ENCODE data around the gene RASGEF1C. TPM values are rescaled to one million over a fixed set of nuclear protein-coding genes. Genes with fewer than 3 reads are reported as not detected.

RASGEF1C gene
- total RNA-seq, 1 experiment from 2014 or later: 0.29 TPM

DNA sequence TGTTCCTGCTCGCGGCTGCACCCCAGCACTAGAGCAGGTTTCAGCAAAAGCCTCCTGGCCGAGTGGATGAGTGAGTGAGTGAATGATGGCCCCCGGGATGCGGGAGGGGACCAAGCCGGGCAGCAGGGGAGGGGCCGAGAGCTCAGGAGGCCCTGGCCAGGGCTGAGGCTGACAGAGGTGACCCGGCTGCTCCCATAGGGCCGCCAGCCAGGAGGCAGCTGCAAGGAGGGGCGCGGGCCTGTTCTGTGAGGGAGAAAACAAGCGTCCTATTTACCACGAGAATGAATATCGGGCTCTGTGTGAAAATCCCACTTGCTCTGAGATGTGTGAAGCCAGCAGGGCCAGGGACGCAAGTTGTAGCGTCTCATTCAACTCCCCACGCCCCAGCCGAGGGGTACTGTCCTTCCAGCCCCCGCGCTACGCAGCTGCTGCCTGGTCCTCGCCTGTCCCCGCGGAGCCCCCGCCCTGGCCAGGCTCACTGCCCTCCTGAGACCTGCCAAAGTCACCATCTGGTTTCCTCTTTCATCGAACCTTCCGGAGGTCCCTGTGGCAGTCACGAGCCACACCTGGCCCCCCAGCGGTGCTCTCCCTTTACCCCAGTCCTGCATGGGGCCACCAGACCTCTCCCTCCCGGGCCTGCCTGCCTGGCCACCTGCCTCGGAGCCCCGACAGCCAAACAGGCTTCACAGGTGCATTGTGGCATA, 38.8 kb downstream of the RASGEF1C start:
- CTCF ChIA-PET: no interaction called here
- ATAC-seq: no peak
- TF ChIP-seq, protein P1, sequence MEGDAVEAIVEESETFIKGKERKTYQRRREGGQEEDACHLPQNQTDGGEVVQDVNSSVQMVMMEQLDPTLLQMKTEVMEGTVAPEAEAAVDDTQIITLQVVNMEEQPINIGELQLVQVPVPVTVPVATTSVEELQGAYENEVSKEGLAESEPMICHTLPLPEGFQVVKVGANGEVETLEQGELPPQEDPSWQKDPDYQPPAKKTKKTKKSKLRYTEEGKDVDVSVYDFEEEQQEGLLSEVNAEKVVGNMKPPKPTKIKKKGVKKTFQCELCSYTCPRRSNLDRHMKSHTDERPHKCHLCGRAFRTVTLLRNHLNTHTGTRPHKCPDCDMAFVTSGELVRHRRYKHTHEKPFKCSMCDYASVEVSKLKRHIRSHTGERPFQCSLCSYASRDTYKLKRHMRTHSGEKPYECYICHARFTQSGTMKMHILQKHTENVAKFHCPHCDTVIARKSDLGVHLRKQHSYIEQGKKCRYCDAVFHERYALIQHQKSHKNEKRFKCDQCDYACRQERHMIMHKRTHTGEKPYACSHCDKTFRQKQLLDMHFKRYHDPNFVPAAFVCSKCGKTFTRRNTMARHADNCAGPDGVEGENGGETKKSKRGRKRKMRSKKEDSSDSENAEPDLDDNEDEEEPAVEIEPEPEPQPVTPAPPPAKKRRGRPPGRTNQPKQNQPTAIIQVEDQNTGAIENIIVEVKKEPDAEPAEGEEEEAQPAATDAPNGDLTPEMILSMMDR (conservative IDR thresholded peaks at IDR 0.05; ENCODE audit: low read depth, low read length): no peak
- no peak for TF ChIP-seq EZH2phosphoT487 (IDR thresholded peaks at IDR 0.05; ENCODE audit: borderline replicate concordance, low read length)
- Histone ChIP-seq H3K4me3 (ENCODE audit: low read length) (no peak overlapping the region), H3K27ac (ENCODE audit: low read length) (no peak overlapping the region), H3F3A (ENCODE audit: low read length, unreplicated experiment) (no peaks in the 10 kb centered on the region), H3K9me2 (replicated peaks; ENCODE audit: low read length) (no peaks in the 10 kb centered on the region), H3K9me3 (ENCODE audit: low read length) (no peaks in the 10 kb centered on the region), H3K79me2 (ENCODE audit: low read length) (no peaks in the 10 kb centered on the region), H3K4me2 (ENCODE audit: low read length) (no peak overlapping the region), H3K9ac (ENCODE audit: low read length) (no peak overlapping the region), H2AFZ (ENCODE audit: low read length) (no peak overlapping the region), H4K20me1 (ENCODE audit: low read length) (no peaks in the 10 kb centered on the region), H3K27me3 (ENCODE audit: low read length) (no peaks in the 10 kb centered on the region), H3K4me1 (ENCODE audit: insufficient read depth, low read length) (no peaks in the 10 kb centered on the region), H3K36me3 (ENCODE audit: low read depth, low read length) (no peaks in the 10 kb centered on the region)
- intact Hi-C loops (cut with micrococcal nuclease): no loop called here
- POLR2A ChIA-PET (ENCODE audit: unreplicated experiment): no interaction called here
- BruUV-seq (replicated peaks): no TSS peak
- no peak for DNase-seq

DNA sequence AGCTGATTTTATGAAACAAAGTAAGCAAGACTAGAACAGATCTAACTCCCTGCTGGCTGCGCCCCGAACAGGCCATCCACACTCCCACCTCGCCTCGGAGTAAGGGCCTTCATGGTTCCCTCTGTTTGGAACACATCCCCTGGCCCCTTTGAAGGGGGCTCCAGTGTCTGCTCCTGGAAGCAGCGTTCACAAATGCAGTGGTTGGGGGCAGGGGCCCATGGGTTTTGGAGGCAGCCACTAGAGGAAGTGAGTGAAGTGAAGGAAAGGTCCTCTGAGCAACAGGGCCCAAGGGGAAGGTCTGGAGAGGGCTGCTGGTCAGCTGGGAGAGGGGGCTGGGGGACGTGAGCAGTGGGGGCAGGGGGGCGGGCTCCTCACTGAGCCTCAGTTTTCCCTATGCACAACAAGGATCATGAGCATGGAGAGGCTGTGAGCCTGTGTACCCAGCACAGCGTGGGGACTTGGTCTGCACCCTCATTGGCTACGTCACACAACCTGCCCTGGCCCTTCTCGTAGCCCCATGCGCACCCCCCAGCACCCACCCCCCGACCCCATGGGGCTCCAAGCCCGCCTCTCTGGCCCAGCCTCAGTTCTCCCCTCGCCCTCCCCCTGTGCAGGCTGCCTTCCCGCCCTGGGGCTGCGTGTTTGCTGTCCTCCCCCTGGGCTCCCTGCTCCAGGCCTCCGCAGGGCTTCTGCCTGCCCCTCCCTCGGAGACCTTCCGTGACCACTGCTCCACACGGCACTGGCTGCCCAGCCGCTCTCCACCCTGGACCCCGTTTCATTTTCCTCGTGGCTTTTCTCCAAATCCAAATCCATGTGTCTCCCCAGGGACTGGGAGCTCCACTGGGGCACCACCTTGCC, 39.5 kb downstream of the RASGEF1C start:
- DNase-seq (no peak), ATAC-seq (no peak)
- Histone ChIP-seq H4K20me1 (ENCODE audit: low read length) (no peaks in the 10 kb centered on the region), H2AFZ (ENCODE audit: low read length) (no peak overlapping the region), H3K27me3 (ENCODE audit: low read length) (0 out of 2 replicates have a peak, but pooled peaks cover 6% of the 10 kb centered on the region), H3K9me2 (replicated peaks; ENCODE audit: low read length) (no peaks in the 10 kb centered on the region), H3K9me3 (ENCODE audit: low read length) (no peaks in the 10 kb centered on the region), H3K79me2 (ENCODE audit: low read length) (no peaks in the 10 kb centered on the region), H3F3A (ENCODE audit: low read length, unreplicated experiment) (no peaks in the 10 kb centered on the region), H3K4me3 (ENCODE audit: low read length) (no peak overlapping the region), H3K4me2 (ENCODE audit: low read length) (no peak overlapping the region), H3K27ac (ENCODE audit: low read length) (no peak overlapping the region), H3K9ac (ENCODE audit: low read length) (no peak overlapping the region), H3K4me1 (ENCODE audit: insufficient read depth, low read length) (no peaks in the 10 kb centered on the region), H3K36me3 (ENCODE audit: low read depth, low read length) (no peaks in the 10 kb centered on the region)
- ChIA-PET POLR2A (ENCODE audit: unreplicated experiment) (no interaction called here), CTCF (no interaction called here)
- no TSS peak for BruUV-seq (replicated peaks)
- intact Hi-C loops (cut with micrococcal nuclease): no loop called here
- TF ChIP-seq EZH2phosphoT487 (IDR thresholded peaks at IDR 0.05; ENCODE audit: borderline replicate concordance, low read length): no peak
- no peak for TF ChIP-seq EZH2 (IDR thresholded peaks at IDR 0.05; ENCODE audit: low read length, unreplicated experiment)
- TF ChIP-seq, protein P1 (conservative IDR thresholded peaks at IDR 0.05; ENCODE audit: low read depth, low read length): no peak

DNA sequence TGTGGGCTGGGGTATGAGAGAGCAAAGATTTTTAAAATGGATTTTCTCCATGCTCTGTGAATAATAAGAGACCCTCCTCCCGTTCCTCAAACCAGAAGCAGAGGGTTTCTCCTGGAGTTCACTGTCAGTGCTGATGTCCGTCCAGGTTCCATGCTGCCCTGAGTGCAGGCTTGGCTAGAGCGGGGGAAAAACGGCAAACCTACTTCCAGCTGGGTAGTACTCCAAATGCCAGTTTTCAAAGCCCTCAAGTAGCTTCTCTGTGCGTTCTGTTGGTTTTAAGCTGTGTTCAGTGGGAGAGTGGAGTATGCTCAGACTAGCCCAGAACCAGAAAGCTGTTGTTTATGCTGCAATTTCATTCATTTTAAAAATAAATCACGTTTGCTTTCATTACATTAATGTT, 40.3 kb downstream of the RASGEF1C start:
- Histone ChIP-seq H3K4me1 (ENCODE audit: insufficient read depth, low read length) (no peaks in the 10 kb centered on the region), H3K79me2 (ENCODE audit: low read length) (no peaks in the 10 kb centered on the region), H3K36me3 (ENCODE audit: low read depth, low read length) (no peaks in the 10 kb centered on the region), H3K9me2 (replicated peaks; ENCODE audit: low read length) (no peaks in the 10 kb centered on the region), H2AFZ (ENCODE audit: low read length) (no peak overlapping the region), H3F3A (ENCODE audit: low read length, unreplicated experiment) (no peaks in the 10 kb centered on the region), H3K27ac (ENCODE audit: low read length) (no peak overlapping the region), H3K27me3 (ENCODE audit: low read length) (peaks cover 12% of the 10 kb centered on the region; the same call in 1 of the 2 replicates), H3K4me2 (ENCODE audit: low read length) (no peak overlapping the region), H3K9ac (ENCODE audit: low read length) (no peak overlapping the region), H3K9me3 (ENCODE audit: low read length) (no peaks in the 10 kb centered on the region), H4K20me1 (ENCODE audit: low read length) (no peaks in the 10 kb centered on the region), H3K4me3 (ENCODE audit: low read length) (no peak overlapping the region)
- no peak for DNase-seq
- BruUV-seq (replicated peaks): no TSS peak
- intact Hi-C loops (cut with micrococcal nuclease): no loop called here
- CTCF ChIA-PET: no interaction called here
- POLR2A ChIA-PET (ENCODE audit: unreplicated experiment): no interaction called here
- TF ChIP-seq EZH2 (IDR thresholded peaks at IDR 0.05; ENCODE audit: low read length, unreplicated experiment) (no peak), EZH2phosphoT487 (IDR thresholded peaks at IDR 0.05; ENCODE audit: borderline replicate concordance, low read length) (no peak)
- no peak for ATAC-seq

Measured in PC-3 (cell line).